HG03558 (cell line): ENCODE data around the gene DCAF11.
"Not testable (repeated sequence)": the region's sequence is repeated elsewhere in the genome, so short reads cannot be mapped to it uniquely, and the experiment has no call there.

Experiments
- ATAC-seq: cut with Tn5 transposase; IDR thresholded peaks from one replicate; pipeline ENCODE4 v1.9.1; 2021; ENCODE audit warnings: moderate number of reproducible peaks; ENCODE audit not compliant: unreplicated experiment; ENCODE audit errors: extremely low read depth

Gene DCAF11

DNA sequence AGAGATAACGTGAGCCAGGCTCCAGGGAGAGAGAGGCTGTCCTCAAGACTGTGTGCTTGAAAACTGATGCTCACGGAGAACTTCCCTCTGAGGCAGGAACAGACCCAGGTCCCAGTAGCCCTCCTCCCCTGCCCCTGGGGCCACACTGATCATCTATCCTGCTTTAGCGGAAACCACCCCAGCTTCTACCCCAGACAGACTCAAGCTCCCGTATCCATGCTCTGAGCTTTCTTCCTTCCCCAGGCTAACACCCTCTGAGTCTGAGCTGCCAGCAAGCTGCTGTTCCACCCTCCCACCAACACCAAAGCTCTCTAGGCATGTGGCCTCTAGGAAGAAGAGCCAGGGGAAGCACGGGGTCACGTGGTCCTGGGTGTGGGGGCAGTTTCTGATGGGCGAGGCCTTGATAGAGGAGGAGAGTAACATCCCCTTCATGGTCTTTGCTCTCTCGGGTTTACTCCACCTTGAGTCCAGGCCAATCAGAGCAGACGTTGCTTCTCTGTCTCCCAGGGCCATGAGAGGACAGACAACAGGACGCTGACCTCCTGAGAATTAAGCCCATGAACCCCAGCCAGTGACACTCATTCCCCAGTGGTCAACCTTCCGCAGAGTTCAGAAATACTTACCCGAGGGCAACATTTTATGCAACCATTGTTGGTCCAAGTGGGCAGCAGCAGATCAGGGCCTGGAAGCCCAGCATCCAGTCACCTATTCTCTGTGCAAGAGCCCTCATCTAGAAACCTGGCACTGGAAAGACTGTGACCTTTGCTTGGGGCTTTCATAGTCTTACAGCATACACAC lies 19.1 kb upstream of the DCAF11 start:
- ATAC-seq, result peak; percentile 55

DNA sequence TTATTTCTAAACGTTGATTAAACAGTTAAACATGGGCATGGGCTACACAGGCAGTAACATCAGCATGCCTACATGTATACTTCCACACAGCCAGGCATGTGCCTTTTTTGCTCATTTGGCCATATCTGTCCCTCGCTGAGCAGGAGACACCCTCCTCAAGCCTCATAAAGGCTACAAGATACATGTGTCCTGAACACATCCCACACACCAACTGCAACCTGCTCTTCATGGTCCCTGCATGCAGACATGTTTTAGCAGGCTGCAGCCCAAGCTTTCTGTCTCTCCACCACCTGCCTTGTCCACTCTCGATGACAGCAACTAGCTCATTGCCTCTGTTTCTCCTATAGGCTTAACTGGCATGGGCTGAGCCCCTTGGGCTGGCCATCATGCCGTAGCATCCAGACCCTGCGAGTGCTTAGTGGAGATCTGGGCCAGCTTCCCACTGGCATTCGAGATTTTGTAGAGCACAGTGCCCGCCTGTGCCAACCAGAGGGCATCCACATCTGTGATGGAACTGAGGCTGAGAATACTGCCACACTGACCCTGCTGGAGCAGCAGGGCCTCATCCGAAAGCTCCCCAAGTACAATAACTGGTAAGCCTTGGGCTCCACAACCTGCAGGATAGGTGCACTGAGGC lies 17.9 kb upstream of the DCAF11 start:
- no peak for ATAC-seq

DNA sequence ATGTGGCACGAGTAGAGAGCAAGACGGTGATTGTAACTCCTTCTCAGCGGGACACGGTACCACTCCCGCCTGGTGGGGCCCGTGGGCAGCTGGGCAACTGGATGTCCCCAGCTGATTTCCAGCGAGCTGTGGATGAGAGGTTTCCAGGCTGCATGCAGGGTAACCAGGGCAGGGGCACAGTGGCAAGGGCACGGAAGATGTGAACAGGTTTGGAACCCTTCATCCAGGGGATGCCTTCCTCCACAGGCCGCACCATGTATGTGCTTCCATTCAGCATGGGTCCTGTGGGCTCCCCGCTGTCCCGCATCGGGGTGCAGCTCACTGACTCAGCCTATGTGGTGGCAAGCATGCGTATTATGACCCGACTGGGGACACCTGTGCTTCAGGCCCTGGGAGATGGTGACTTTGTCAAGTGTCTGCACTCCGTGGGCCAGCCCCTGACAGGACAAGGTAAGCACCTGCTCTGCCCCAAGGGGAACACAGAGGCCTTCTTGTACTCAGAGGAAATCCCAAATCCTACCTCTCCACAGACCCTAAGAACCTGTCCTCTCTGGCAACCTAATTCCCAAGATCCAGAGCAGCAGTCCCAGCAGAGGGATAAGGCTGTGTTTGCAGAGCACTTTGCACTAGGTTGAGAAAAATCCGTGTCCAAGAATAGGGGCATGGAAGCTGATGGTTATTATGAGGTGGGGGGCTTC lies 16.2 kb upstream of the DCAF11 start:
- ATAC-seq, result no peak

DNA sequence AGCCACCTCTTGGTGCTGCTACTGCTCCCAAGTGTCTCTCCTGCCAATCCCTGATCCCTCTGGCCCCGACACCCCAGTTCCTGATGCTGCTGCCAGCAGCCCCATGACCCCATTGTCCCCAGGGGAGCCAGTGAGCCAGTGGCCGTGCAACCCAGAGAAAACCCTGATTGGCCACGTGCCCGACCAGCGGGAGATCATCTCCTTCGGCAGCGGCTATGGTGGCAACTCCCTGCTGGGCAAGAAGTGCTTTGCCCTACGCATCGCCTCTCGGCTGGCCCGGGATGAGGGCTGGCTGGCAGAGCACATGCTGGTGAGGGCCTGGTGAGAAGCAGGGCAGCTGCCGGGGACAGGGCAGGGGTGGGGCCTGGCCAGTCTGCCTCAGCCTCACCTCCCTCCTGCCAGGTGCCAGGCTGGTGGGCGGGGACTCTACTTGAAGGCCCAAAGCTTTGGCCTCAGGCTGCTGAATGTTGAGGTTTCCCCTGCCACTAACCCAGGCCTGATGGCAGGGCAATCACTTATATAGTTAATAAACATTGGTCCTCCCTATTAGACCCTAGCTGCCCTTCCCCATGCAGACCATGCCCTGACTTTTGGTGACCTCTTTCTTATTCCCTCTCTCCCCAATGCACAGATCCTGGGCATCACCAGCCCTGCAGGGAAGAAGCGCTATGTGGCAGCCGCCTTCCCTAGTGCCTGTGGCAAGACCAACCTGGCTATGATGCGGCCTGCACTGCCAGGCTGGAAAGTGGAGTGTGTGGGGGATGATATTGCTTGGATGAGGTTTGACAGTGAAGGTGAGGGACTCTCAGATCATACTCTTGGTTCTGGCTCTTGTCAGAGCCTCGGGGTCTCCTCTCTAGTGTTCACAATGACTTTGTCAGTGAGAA lies 15.4 kb upstream of the DCAF11 start:
- no peak for ATAC-seq

DNA sequence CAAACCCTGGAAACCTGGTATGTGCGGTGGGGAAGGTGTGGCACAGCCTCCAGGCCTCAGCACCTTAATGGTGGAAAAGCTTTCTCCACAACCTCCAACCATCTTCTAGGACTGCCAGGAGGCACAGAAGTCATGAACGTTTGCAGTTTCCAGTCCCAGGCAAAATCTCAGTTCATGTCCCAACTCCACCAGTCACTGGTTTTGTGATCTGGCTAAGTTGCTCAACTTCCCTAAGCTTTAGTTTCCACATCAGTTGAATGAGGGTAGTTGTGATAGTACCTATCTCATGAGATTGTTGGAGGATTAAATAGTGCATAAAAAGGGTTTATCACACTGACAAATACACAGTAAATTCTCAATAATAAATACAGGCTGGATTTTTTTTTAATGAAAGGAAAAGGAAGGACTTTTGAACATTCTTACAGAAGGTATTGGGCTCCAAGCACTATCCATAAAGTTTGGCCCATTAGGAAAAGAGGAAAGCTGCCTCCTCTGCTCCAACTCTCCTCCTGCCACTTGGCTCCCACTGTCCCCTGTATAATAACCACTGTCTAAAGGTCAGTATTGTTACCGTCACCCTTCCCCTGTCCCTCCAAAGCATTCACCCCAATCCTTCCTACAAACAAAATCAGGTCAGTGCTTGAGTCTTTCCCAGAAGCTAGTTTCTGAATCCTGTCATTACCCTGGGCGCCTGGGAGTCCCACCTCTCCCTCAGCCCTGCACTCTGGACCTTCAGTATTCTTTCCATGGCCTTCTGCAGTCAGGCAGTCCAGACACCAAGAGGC lies 14.2 kb upstream of the DCAF11 start:
- ATAC-seq, result no peak

DNA sequence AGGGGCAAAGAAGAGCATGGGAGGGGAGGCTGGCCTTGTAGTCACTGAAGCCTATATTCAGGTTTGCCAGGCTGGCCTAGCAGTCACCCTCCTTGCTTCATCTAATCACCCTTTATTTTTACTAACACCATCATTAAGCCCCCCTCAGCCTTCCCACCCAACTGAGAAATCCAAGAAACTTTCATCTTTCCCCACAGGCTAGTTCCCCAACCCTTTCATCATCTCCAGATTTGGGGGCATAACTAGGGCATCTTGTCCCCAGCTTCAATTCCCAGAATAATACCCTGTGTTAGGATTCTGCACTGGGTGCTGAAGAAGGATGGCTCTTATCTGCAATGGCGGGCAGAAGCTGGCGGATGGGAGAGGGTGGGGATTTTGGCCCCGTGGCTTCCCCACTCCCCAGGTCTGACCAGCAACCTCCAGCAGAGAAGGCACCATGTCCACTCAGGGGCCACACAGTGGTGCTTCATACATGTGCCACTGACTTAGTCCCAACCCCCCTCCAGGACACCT lies 13.5 kb upstream of the DCAF11 start:
- no peak for ATAC-seq

DNA sequence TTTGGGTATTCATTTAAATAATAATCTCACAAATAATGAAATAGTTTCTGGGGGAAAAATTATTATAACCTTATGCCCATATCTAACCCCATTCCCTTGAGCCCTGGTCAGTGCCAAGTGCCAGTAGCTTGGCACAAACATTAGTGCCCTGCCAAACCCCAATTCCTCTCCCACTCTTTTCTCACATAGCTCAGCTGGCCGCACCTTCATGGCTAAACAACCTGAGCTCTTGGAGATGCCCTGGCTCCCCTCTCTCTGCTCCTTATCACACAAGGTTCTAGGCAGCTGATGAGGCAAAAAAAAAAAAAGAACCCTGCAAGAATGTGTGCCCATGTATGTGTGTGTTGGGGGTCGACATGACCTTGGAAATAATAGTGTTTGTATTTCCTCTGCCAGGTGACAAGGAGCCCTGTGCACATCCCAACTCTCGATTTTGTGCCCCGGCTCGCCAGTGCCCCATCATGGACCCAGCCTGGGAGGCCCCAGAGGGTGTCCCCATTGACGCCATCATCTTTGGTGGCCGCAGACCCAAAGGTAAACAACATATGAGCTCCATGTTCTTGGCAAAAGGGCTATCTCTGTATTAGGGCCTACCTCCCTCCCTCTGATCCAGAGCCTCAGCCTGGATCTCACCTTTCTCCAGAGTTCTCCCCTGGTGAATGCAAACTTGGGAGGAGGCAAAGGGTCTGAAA lies 12.1 kb upstream of the DCAF11 start:
- ATAC-seq, result no peak

DNA sequence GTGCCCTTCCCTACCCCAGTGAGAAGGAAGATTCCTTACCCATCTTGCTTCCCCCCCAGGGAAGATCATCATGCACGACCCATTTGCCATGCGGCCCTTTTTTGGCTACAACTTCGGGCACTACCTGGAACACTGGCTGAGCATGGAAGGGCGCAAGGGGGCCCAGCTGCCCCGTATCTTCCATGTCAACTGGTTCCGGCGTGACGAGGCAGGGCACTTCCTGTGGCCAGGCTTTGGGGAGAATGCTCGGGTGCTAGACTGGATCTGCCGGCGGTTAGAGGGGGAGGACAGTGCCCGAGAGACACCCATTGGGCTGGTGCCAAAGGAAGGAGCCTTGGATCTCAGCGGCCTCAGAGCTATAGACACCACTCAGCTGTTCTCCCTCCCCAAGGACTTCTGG lies 11.1 kb upstream of the DCAF11 start:
- ATAC-seq, result no peak

DNA sequence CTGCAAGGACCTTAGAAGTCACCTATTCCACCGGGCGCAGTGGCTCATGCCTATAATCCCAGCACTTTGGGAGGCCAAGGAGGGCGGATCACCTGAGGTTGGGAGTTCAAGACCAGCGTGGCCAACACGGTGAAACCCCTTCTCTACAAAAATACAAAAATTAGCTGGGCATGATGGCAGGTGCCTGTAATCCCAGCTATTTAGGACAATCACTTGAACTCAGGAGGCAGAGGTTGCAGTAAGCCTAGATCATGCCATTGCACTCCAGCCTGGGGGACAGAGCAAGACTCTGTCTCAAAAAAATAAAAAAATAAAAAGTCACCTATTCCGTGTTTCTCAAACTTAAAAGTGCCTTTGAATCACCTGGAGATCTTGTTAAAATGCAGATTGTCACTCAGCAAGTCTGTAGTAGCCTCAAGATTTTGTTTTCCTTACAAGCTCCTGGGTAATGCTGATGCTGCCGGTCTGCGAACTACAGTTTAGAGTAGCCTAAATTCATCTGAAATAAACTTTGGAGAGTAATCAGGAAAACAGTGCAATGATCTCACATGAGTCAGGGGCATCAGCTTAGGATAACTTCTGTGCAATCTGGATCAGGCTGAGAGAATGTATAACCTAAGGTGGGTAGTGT lies 8.9 kb upstream of the DCAF11 start:
- ATAC-seq, result not testable (repeated sequence)

DNA sequence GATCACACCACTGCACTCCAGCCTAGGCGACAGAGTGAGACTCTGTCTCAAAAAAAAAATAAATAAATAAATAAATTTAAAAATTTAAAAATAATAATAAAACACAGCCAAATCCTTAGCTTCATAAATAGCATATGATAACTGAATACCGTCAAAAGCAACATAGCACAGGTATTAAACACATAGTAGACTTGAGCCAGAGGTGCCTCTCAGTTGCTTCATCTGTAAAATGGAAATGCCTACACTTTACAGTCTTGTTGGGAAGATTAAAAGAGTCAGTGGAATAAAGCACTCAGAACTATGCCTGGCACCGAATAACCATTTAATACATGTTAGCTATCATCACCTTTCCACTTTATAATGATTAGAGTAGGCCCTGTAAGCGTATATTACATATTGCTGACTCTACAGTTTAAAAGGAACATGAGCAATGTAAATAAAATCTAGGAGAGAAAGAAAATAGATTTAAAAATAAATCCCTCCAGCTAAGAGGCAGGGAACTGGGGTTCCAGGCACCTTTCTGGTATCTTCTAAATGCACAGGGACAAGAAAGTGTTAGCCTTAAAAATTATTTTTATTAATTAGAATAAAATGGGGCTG lies 7.8 kb upstream of the DCAF11 start:
- ATAC-seq, result no peak

DNA sequence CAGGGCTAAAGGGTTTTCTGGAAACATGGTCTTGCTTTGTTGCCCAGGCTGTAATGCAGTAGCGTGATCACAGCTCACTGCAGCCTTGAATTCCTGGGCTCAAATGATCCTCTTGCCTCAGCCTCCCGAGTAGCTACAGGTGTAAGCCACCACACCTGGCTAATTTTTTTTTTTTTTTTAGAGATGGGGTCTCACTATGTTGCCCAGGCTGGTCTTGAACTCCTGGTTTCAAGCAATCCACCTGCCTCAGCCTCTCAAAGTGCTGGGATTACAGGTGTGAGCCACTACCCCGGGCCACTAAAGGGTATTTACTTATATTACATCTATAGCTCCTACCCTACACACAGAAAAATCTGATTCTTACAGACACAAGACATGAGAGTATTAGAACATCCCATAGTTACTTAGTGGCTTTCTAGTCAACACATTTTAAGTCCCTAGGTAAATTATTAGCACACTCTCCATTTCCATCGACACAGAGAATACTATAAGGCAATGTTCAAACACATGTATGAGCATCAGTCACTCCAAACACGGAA lies 6.2 kb upstream of the DCAF11 start:
- no peak for ATAC-seq

DNA sequence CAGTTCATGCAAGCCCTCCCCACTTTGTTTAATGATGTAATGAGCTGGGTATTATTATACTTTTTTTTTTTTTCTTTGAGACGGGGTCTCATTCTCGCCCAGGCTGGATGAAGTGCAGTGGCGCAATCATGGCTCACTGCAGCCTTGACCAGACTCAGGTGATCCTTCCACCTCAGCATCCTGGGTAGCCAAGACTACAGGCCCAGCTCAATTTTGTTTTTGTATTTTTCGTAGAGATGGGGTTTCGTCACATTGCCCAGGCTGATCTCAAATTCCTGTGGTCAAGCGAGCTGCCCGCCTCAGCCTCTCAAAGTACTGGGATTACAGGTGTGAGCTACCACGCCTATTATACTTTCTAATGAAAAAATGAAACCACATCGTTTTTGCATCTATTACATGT lies 4.5 kb upstream of the DCAF11 start:
- ATAC-seq, result no peak

DNA sequence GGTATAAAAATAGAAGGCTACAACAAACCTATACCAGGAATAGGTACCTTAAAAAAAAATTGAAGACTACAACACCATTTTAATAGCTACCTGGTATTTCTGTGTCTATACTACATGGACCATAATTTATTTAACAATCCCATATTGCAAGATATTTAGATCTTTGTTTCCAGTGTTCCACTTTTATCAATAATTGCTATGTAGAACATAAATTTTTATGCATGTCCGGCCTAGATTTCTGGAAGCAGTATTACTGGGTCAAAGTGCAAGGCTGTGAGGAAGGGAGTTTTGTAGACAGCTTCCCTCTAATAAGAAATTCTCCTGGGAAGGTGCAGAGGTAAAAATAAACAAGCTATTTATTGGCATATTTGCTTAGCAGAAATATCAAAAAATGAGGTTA lies 4.1 kb upstream of the DCAF11 start:
- no peak for ATAC-seq

DNA sequence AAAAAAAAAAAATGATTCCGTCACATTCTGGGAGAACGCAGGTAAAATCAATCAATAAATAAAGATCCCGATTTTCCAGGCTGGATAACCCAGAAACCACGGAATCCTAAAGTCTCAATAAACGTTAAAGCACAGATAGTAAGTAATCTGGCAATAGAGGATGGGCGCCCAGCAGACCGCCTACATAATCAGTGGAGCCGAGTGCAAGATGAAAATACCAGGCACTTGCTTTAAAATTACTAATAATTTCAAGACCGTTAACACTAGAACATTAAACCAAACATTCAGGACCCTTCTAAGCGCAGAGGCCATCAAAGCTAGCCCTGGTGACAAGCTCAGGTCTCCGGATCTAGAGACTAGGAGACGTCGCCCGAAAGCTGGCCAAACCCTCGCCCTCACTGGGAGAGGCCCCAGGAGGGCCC lies 1.2 kb upstream of the DCAF11 start:
- no peak for ATAC-seq

DNA sequence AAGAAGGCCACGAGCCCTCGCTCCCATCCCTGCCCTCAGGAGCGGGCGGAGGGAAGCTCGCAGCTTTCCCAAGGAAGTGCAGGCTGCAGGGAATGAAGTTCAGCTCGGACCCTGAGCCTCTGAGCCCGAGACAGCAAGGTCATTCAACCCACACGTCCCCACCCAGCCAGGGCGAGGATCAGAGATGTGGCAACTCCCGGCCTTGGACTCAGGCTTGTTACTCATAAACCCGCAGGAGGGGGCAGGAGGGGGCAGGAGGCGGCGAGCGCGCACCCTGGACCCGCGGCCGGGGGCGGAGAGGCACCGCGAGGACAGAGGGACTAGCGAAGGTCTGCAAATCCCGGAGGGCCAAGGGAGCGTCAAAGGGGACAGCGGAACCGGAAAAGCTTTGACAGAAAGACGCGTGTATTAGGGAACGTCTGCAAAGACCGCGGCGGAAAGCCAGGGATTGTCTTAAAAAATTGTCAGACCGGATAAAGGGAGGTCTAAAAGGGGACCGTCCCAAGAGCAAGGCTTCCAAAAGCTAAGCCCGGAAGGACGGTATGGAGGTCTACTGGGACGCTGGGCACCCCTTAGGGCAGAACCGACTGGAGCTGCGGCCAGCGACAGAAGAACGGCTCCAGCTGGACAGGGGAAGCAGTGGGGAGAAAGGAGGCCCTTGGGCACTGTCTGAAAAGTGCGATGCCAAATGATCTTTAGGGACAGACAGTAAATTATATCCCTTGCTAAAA lies 611 bp upstream of the DCAF11 start:
- ATAC-seq, result peak; percentile 13

DNA sequence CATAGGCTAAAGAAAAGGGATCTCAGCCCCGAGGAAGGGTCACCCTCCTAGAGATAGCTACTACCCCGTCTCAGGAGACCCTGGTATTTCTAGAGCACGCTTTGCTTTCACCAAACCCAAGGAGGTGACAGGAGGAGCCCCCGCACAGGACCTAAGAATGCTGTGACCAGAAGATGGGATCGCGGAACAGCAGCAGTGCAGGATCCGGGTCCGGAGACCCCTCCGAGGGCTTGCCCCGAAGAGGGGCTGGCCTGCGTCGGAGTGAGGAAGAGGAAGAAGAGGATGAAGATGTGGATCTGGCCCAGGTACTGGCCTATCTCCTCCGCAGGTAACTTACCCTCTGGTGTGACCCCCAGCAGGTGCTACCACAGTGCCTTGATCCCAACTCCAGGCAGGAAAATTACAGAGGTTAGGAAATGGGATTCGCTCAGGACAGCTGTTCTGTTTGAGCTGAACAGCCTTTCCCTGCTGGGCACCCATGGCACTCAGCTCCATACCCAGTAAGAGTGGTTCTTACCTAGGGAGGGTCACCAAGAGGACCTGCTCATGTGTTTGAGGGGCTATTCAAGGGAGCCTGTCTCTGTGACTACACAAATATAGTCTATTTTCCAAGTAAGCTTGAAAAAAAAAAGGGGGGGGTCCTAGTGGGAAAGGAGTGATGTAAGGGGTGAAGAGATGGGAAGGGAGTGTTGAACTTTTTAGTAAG lies 998 bp downstream of the DCAF11 start:
- ATAC-seq, result no peak
